ENCODE measurements around the gene CHRM1.

Gene CHRM1

GRCh38 chr11:62889484-62890437 is 31.4 kb downstream of the CHRM1 start:
- TF ChIP-seq CTCF (IDR thresholded peaks at IDR 0.05; ENCODE audit: insufficient read depth, low read length, missing control alignments), result no peak
- POLR2A ChIA-PET, result interaction anchor here (0.9 to 2.6 kb wide), 3 partner anchors 8 to 13 kb away, joined by 3 to 10 read pairs (median 3); partner anchors contain the start of gene SLC3A2
- no peak overlapping the region for H3K4me3 ChIP-seq (ENCODE audit: low read depth, low read length)
- CTCF ChIA-PET, result interaction anchor here (1.0 to 1.3 kb wide), 3 partner anchors 9 to 16 kb away, joined by 3 to 5 read pairs (median 4); partner anchors contain the start of gene SLC3A2
- no peak for DNase-seq (ENCODE audit: low read depth, low spot score)

- no peak for TF ChIP-seq CTCF (IDR thresholded peaks at IDR 0.05; ENCODE audit: insufficient read depth, low read length, missing control alignments)
- ChIA-PET CTCF (interaction anchor here (1.0 to 1.3 kb wide), 2 partner anchors 8 to 17 kb away, joined by 4 to 5 read pairs; partner anchors contain the start of gene SLC3A2), POLR2A (interaction anchor here (1.0 to 2.6 kb wide), 2 partner anchors 7 to 10 kb away, joined by 3 to 10 read pairs; partner anchors contain the start of gene SLC3A2)
- H3K4me3 ChIP-seq (ENCODE audit: low read depth, low read length), result no peak overlapping the region
- no peak for DNase-seq (ENCODE audit: low read depth, low spot score)
Measured at GRCh38 chr11:62889126-62889483, 32.1 kb downstream of the CHRM1 start.

- TF ChIP-seq CTCF (IDR thresholded peaks at IDR 0.05; ENCODE audit: insufficient read depth, low read length, missing control alignments), result no peak
- no peak for DNase-seq (ENCODE audit: low read depth, low spot score)
- POLR2A ChIA-PET, result no interaction called here
- H3K4me3 ChIP-seq (ENCODE audit: low read depth, low read length), result no peak overlapping the region
- CTCF ChIA-PET, result no interaction called here
Measured at GRCh38 chr11:62888406-62888805, 32.8 kb downstream of the CHRM1 start.

- TF ChIP-seq CTCF (IDR thresholded peaks at IDR 0.05; ENCODE audit: insufficient read depth, low read length, missing control alignments), result no peak
- H3K4me3 ChIP-seq (ENCODE audit: low read depth, low read length), result peak overlapping the region; percentile 20
- CTCF ChIA-PET, result interaction anchor here (1.0 to 1.4 kb wide), 2 partner anchors 22 to 99 kb away, joined by 3 to 6 read pairs; partner anchors contain the start of gene TMEM179B
- DNase-seq (ENCODE audit: low read depth, low spot score), result no peak
- POLR2A ChIA-PET, result interaction anchor here (0.7 to 1.3 kb wide), 3 partner anchors 10 to 139 kb away, joined by 3 to 5 read pairs (median 3); no protein-coding TSS in a partner anchor
Measured at GRCh38 chr11:62885137-62885750, 35.9 kb downstream of the CHRM1 start.

- no peak for TF ChIP-seq CTCF (IDR thresholded peaks at IDR 0.05; ENCODE audit: insufficient read depth, low read length, missing control alignments)
- POLR2A ChIA-PET, result interaction anchor here (1.5 kb wide), 1 partner anchor 43 kb away, joined by 15 read pairs; no protein-coding TSS in a partner anchor
Measured at GRCh38 chr11:62883673-62884072, 37.5 kb downstream of the CHRM1 start.

More at GRCh38 chr11:62883673-62884072, 37.5 kb downstream of the CHRM1 start:
- no peak for DNase-seq (ENCODE audit: low read depth, low spot score)
- H3K4me3 ChIP-seq (ENCODE audit: low read depth, low read length), result peak overlapping the region; percentile 100
- CTCF ChIA-PET, result interaction anchor here (0.6 to 1.2 kb wide), 6 partner anchors 9 to 489 kb away, joined by 3 to 4 read pairs (median 4); no protein-coding TSS in a partner anchor
